ENCODE results near the gene BHMT. TPM values are rescaled to one million over a fixed set of nuclear protein-coding genes. Genes with fewer than 3 reads are reported as not detected.

The BHMT gene
- total and polyA plus RNA-seq, 10 of the 15 experiments (the other 5 are each of a cell fraction or from before 2014, with no cell fraction given), result 0.44 TPM; not detected in 9

- no peak for ATAC-seq
- ChIA-PET RAD21 (ENCODE audit: unreplicated experiment) (no interaction called here), SMC1A (ENCODE audit: uncharacterized antibody, unreplicated experiment) (interaction anchor here (1.2 kb wide), 1 partner anchor 36 kb away, joined by 3 read pairs; no protein-coding TSS in a partner anchor), POLR2A (no interaction called here), CTCF (interaction anchor here (0.7 to 1.2 kb wide), 2 partner anchors 8 to 60 kb away, joined by 3 to 7 read pairs; no protein-coding TSS in a partner anchor)
- Histone ChIP-seq H2AFZ (ENCODE audit: control insufficient read depth, low read depth, low read length) (no peak overlapping the region), H4K20me1 (ENCODE audit: control insufficient read depth, insufficient read depth) (no peaks in the 10 kb centered on the region), H3K4me2 (ENCODE audit: control insufficient read depth, insufficient read depth) (no peak overlapping the region), H3K27me3 (replicated peaks in 1 of 2; ENCODE audit: control insufficient read depth in 2 of 2, insufficient read depth in 2 of 2, low read length in 1 of 2) (no peaks in the 10 kb centered on the region), H3K9me3 (replicated peaks; ENCODE audit: control insufficient read depth, insufficient read depth, low read length) (no peaks in the 10 kb centered on the region), H3K79me2 (ENCODE audit: control insufficient read depth, insufficient read depth, low read length) (no peaks in the 10 kb centered on the region), H3K4me3 (no peak overlapping the region), H3K36me3 (ENCODE audit: control insufficient read depth in 2 of 2, insufficient read depth in 2 of 2, low read length in 1 of 2) (no peaks in the 10 kb centered on the region), H3K27ac (ENCODE audit: control insufficient read depth, insufficient read depth) (no peak overlapping the region), H3K4me1 (ENCODE audit: control insufficient read depth, insufficient read depth, low read length) (no peaks in the 10 kb centered on the region), H3K9ac (ENCODE audit: control insufficient read depth, insufficient read depth, low read length) (no peak overlapping the region)
- intact Hi-C loops (cut with micrococcal nuclease; ENCODE audit: unreplicated experiment) (no loop called here), in situ Hi-C loops (cut with MboI) (no loop called here)
- no peak for DNase-seq (ENCODE audit: low read depth, low spot score)
- WGBS (ENCODE audit: insufficient coverage, insufficient replicate concordance, low lambda C conversion rate, missing lambda C conversion rate), result 62% methylated on average over 4 of the region's 5 CpGs
- TF ChIP-seq BCL11A (IDR thresholded peaks at IDR 0.05; ENCODE audit: low read depth, low read length) (no peak), TCF7 (IDR thresholded peaks at IDR 0.05; ENCODE audit: borderline replicate concordance) (no peak), ATF2 (IDR thresholded peaks at IDR 0.05; ENCODE audit: low read length) (no peak), KLF5 (IDR thresholded peaks at IDR 0.05; ENCODE audit: partially characterized antibody) (no peak), FOXM1 (IDR thresholded peaks at IDR 0.05; ENCODE audit: low read depth, low read length) (no peak), MEF2B (IDR thresholded peaks at IDR 0.05; ENCODE audit: partially characterized antibody, poor library complexity, severe bottlenecking) (no peak), ZNF622 (IDR thresholded peaks at IDR 0.05) (no peak), RUNX3 (IDR thresholded peaks at IDR 0.05; ENCODE audit: low read length) (no peak), SUZ12 (IDR thresholded peaks at IDR 0.05; ENCODE audit: unreplicated experiment) (no peak), PAX8 (IDR thresholded peaks at IDR 0.05) (no peak), TCF3 (IDR thresholded peaks at IDR 0.05; ENCODE audit: borderline replicate concordance, insufficient read depth, low read depth, low read length) (no peak), SP1 (IDR thresholded peaks at IDR 0.05; ENCODE audit: low read depth, low read length) (no peak), IKZF1 (conservative IDR thresholded peaks at IDR 0.05) (no peak)
- no peak for FAIRE-seq
- no TSS peak for BruUV-seq (replicated peaks)
Measured at GRCh38 chr5:79081779-79082178, 29.8 kb upstream of the BHMT start.

Measured in GM12878 (cell line).